ENCODE measurements around the gene ATP8A2.

- no peak for TF ChIP-seq CTCF (IDR thresholded peaks at IDR 0.05)
- TF ChIP-seq TEAD4 (CRISPR knock-in tag; IDR thresholded peaks at IDR 0.05) = no peak
- TF ChIP-seq ETV6 (CRISPR knock-in tag; IDR thresholded peaks at IDR 0.05) = no peak
- TF ChIP-seq ARID4B (CRISPR knock-in tag; IDR thresholded peaks at IDR 0.05; ENCODE audit: borderline replicate concordance) = no peak
- no peak for TF ChIP-seq E2F4 (CRISPR knock-in tag; IDR thresholded peaks at IDR 0.05; ENCODE audit: borderline replicate concordance, low read depth)
- TF ChIP-seq RELA (CRISPR knock-in tag; IDR thresholded peaks at IDR 0.05; ENCODE audit: borderline replicate concordance) = no peak
Observed at GRCh38 chr13:25616674-25617073, 244.9 kb downstream of the ATP8A2 start.

All from WTC11 (cell line).